Endothelial cell (in vitro differentiated cells): ENCODE results near the gene DNAH3. TPM values are rescaled to one million over a fixed set of nuclear protein-coding genes. Genes with fewer than 3 reads are reported as not detected.

ENCODE experiments used
- DNase-seq: peaks from one replicate; pipeline ENCODE4 v3.0.0; 2021; ENCODE audit warnings: low spot score
- H3K27ac Mint-ChIP-seq: one replicate; pipeline ENCODE4 v1.8.0; 2021; ENCODE audit warnings: mixed read lengths, inconsistent platforms; ENCODE audit not compliant: unreplicated experiment
- H3K27me3 Mint-ChIP-seq: one replicate; pipeline ENCODE4 v1.8.0; 2021; ENCODE audit warnings: mild to moderate bottlenecking, moderate library complexity, mixed read lengths, inconsistent platforms; ENCODE audit not compliant: unreplicated experiment
- H3K36me3 Mint-ChIP-seq: one replicate; pipeline ENCODE4 v1.8.0; 2021; ENCODE audit warnings: mild to moderate bottlenecking, low read depth, mixed read lengths, inconsistent platforms; ENCODE audit not compliant: unreplicated experiment
- H3K4me1 Mint-ChIP-seq: one replicate; pipeline ENCODE4 v1.8.0; 2021; ENCODE audit warnings: mild to moderate bottlenecking, mixed read lengths, inconsistent platforms; ENCODE audit not compliant: unreplicated experiment
- H3K4me3 Mint-ChIP-seq: one replicate; pipeline ENCODE4 v1.8.0; 2021; ENCODE audit warnings: mild to moderate bottlenecking, mixed read lengths, inconsistent platforms; ENCODE audit not compliant: unreplicated experiment
- H3K9me3 Mint-ChIP-seq: one replicate; pipeline ENCODE4 v1.8.0; 2021; ENCODE audit warnings: mixed read lengths, inconsistent platforms; ENCODE audit not compliant: unreplicated experiment
- total RNA-seq: library from RNA; stranded (reverse); fragmentation: NEBNext Ultra II Directional; extraction: Animal tissue kit (Norgen Biotek cat#: 25700); gene quantifications from one replicate; pipeline ENCODE4 v1.2.1, GENCODE V29; 2021; ENCODE audit not compliant: unreplicated experiment
- TF ChIP-seq, protein P1 (sequence below): fragments of 200-600 bp; sonication (generic); IDR thresholded peaks from one replicate; pipeline ENCODE4 v1.5.0; 2021; ENCODE audit warnings: antibody characterized with exemption; ENCODE audit not compliant: unreplicated experiment

DNAH3 gene
- total RNA-seq, 1 donor from 2014 or later, result 0.05 TPM

DNA sequence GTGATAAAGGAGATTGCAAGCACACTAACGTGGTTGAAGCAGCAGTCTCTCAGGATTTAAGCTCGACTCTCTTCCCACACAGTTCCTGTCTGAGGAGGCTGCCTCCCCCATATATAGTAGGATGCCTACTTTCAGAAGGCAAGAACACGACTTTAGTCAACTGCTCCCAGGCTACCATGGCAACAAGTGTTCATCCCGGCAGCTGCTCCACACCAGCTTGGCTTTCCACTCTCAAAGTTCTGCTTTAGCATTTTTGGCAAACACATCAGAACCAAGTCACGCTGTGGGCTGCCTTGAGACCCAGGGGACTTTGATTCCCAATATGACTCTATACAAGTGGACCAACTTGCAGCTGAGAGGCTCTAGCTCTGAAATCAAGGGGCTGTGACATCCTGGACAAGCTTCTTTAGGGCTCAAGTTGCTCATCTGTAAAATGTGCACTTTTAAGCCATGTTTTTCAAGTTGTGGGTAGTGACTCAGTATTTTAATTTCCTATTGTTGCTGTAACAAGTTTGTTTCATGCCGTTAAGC lies 44.2 kb upstream of the DNAH3 start:
- H3K4me3 Mint-ChIP-seq, result no peak overlapping the region
- H3K27ac Mint-ChIP-seq, result no peak overlapping the region
- no peaks in the 10 kb centered on the region for H3K36me3 Mint-ChIP-seq
- H3K27me3 Mint-ChIP-seq, result no peaks in the 10 kb centered on the region
- TF ChIP-seq, protein P1, sequence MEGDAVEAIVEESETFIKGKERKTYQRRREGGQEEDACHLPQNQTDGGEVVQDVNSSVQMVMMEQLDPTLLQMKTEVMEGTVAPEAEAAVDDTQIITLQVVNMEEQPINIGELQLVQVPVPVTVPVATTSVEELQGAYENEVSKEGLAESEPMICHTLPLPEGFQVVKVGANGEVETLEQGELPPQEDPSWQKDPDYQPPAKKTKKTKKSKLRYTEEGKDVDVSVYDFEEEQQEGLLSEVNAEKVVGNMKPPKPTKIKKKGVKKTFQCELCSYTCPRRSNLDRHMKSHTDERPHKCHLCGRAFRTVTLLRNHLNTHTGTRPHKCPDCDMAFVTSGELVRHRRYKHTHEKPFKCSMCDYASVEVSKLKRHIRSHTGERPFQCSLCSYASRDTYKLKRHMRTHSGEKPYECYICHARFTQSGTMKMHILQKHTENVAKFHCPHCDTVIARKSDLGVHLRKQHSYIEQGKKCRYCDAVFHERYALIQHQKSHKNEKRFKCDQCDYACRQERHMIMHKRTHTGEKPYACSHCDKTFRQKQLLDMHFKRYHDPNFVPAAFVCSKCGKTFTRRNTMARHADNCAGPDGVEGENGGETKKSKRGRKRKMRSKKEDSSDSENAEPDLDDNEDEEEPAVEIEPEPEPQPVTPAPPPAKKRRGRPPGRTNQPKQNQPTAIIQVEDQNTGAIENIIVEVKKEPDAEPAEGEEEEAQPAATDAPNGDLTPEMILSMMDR, result no peak
- H3K4me1 Mint-ChIP-seq, result no peaks in the 10 kb centered on the region
- DNase-seq, result no peak
- no peaks in the 10 kb centered on the region for H3K9me3 Mint-ChIP-seq

DNA sequence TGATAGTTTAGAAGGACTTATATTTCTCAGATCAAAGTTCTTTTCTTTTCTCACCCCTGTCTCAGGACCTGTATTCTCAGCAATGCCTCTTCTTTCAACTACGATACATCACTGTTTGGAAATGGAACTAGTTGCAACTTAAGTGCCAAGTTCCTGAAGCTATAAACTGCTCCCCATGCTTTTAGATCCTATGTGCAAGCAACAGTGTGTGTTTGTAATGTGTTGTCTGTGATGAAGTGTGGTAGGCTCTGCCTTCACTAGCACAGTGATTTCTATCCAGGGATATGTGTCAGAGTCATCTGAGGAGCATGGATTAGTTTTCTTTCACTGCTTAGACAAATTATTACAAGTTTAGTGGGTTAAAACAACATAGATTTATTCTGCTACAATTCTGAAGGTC lies 42.3 kb upstream of the DNAH3 start:
- no peaks in the 10 kb centered on the region for H3K27me3 Mint-ChIP-seq
- no peak overlapping the region for H3K27ac Mint-ChIP-seq
- TF ChIP-seq, protein P1, result no peak
- no peaks in the 10 kb centered on the region for H3K36me3 Mint-ChIP-seq
- H3K4me1 Mint-ChIP-seq, result no peaks in the 10 kb centered on the region
- DNase-seq, result no peak
- no peak overlapping the region for H3K4me3 Mint-ChIP-seq
- H3K9me3 Mint-ChIP-seq, result no peaks in the 10 kb centered on the region

DNA sequence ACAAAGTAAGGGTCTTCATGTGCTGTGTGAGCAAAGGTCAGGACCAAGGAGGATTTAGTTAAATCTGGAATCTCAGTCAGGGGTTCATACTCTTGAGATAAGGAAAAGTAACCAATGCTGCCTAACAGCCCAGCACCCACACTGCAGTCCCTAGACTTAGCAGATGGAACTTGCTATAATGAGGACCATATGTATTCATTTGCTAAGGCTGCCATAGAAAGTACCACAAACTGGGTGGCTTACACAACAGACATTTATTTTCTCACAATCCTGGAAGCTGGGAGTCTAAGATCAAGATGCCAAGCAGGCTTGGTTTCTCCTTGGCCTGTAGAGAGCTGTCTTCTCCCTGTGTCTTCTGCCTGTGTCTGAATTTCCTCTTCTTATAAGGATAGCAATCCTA lies 40.0 kb upstream of the DNAH3 start:
- Mint-ChIP-seq H3K4me3 (no peak overlapping the region), H3K27me3 (no peaks in the 10 kb centered on the region), H3K9me3 (no peaks in the 10 kb centered on the region), H3K27ac (no peak overlapping the region), H3K36me3 (no peaks in the 10 kb centered on the region), H3K4me1 (no peaks in the 10 kb centered on the region)
- DNase-seq, result no peak
- TF ChIP-seq, protein P1, result no peak

DNA sequence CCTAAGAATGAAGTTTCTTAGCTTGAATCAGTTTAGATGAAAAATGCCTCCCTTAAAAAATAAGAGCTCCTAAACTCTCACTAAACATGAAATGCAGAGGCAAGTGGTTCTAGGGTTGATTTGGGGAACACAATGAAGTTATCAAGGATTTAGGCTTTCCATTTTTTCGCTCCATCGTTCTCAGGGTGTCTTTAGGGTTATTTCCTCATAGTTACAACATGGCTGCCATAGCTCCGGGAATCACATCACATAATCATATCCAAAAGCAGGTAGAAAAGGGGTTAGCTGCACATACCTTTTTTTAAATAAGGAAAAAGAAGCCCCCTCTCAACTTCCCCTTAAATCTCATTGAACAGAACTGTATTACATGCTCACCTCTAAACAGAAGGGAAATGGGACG lies 39.4 kb upstream of the DNAH3 start:
- Mint-ChIP-seq H3K27ac (no peak overlapping the region), H3K36me3 (no peaks in the 10 kb centered on the region)

DNA sequence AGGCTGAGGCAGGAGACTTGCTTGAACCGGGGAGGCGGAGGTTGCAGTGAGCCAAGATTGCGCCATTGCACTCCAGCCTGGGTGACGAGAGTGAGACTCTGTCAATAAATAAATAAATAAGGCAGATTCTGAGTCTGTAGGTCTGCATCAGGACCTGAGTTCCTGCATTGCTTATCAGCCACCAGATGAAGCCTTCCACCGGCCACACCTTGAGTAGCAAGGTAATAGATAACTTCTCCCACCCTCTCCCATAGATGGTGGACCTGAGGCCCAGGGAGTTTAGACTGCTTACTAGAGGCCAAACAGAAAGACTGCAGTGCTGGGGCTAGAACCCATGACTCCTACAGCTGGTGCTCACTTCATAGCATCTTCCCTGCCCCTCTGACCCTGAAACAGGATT lies 38.7 kb upstream of the DNAH3 start:
- Mint-ChIP-seq H3K27me3 (no peaks in the 10 kb centered on the region), H3K4me1 (no peaks in the 10 kb centered on the region), H3K9me3 (no peaks in the 10 kb centered on the region), H3K27ac (no peak overlapping the region), H3K36me3 (no peaks in the 10 kb centered on the region), H3K4me3 (no peak overlapping the region)
- TF ChIP-seq, protein P1, result no peak
- no peak for DNase-seq

More for the DNA sequence above, 39.4 kb upstream of the DNAH3 start:
- no peak overlapping the region for H3K4me3 Mint-ChIP-seq
- H3K9me3 Mint-ChIP-seq, result no peaks in the 10 kb centered on the region
- TF ChIP-seq, protein P1, result no peak
- no peak for DNase-seq
- no peaks in the 10 kb centered on the region for H3K27me3 Mint-ChIP-seq
- H3K4me1 Mint-ChIP-seq, result no peaks in the 10 kb centered on the region
